Spleen (tissue), 7 donors: ENCODE data around the gene BAG2.

ENCODE experiments used
- POLR2A ChIP-seq, 3 donors: fragments of 450-650 bp; IDR thresholded peaks; one replicate each; pipeline ENCODE4 v1.5.1; 2017; ENCODE audit warnings: antibody characterized with exemption in 3 of 3, mild to moderate bottlenecking in 1 of 3
- POLR2AphosphoS5 ChIP-seq, 3 donors: sonication (generic); formaldehyde crosslinking; IDR thresholded peaks; one replicate each; pipeline ENCODE4 v1.5.1; 2017; ENCODE audit warnings: antibody characterized with exemption in 3 of 3
- TF ChIP-seq, protein P1 (sequence below), 11 experiments: fragments of 200-600 bp in 7 of 11; fragments of 450-650 bp in 4 of 11; sonication (generic) in 4 of 11; IDR thresholded peaks in 8 of 11; conservative IDR thresholded peaks in 3 of 11; 1 replicate in 7 of 11; 2 replicates in 4 of 11; pipeline versions ENCODE4 v1.4.0 to v1.8.0; 2016 to 2021; ENCODE audit warnings: antibody characterized with exemption in 11 of 11, inconsistent platforms in 4 of 11, mild to moderate bottlenecking in 1 of 11
- donor health status: DM: no; HTN: no; CAD: no; lungs with moderate emphysema.
- donor health status: DM: no; HTN: no; CAD: no.
- donor health status: DM: no; HTN: no; CAD: no.

DNA sequence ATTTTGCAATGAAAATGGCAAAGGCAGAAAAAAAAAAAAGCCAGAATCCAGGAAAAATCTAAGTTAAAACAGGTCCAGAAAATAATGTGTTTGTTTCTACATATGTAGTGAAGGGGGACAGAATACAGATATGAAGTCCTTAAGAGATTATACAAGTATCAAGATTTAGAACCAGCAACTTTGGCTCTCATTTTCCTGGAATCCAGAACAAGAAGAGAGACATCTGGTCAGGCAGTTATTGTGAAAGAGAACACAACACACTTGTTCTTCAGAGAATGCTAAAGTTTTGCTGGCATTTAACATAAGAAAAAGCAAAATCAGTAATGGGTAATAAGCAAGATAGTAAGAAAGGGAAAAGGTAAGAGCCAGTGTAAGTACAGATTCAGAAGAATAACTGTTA lies 21.1 kb downstream of the BAG2 start:
- TF ChIP-seq, protein P1, sequence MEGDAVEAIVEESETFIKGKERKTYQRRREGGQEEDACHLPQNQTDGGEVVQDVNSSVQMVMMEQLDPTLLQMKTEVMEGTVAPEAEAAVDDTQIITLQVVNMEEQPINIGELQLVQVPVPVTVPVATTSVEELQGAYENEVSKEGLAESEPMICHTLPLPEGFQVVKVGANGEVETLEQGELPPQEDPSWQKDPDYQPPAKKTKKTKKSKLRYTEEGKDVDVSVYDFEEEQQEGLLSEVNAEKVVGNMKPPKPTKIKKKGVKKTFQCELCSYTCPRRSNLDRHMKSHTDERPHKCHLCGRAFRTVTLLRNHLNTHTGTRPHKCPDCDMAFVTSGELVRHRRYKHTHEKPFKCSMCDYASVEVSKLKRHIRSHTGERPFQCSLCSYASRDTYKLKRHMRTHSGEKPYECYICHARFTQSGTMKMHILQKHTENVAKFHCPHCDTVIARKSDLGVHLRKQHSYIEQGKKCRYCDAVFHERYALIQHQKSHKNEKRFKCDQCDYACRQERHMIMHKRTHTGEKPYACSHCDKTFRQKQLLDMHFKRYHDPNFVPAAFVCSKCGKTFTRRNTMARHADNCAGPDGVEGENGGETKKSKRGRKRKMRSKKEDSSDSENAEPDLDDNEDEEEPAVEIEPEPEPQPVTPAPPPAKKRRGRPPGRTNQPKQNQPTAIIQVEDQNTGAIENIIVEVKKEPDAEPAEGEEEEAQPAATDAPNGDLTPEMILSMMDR (IDR thresholded peaks at IDR 0.05 in 8 of 11, conservative IDR thresholded peaks at IDR 0.05 in 3 of 11) = no peak
- TF ChIP-seq POLR2AphosphoS5 (IDR thresholded peaks at IDR 0.05) (no peak), POLR2A (IDR thresholded peaks at IDR 0.05) (no peak)
